Left lung (tissue), 10 donors: Measurements from ENCODE around the gene MOCS1. TPM values are rescaled to one million over a fixed set of nuclear protein-coding genes. Genes with fewer than 3 reads are reported as not detected.

Experiments used
- ATAC-seq: fragments of 200-7000 bp; cut with Tn5 transposase; one replicate; pipeline ENCODE4 v1.9.1; 2020; ENCODE audit warnings: moderate library complexity
- DNase-seq, 4 donors: peaks; one replicate each; pipeline ENCODE4 v3.0.0-alpha.2; 2013 to 2020
- H3K27ac ChIP-seq, 2 donors: fragments of 200-600 bp; sonication (generic) in 1 of 2; one replicate each; pipeline versions ENCODE4 v1.5.0 to v1.8.0; 2020 to 2021
- H3K27me3 ChIP-seq, 2 donors: fragments of 200-600 bp; sonication (generic) in 1 of 2; one replicate each; pipeline versions ENCODE4 v1.5.0 to v1.8.0; 2020 to 2021
- H3K36me3 ChIP-seq, 2 donors: fragments of 200-600 bp; sonication (generic) in 1 of 2; one replicate each; pipeline versions ENCODE4 v1.5.0 to v1.8.0; 2020 to 2021
- H3K4me1 ChIP-seq, 2 donors: fragments of 200-600 bp; one replicate each; pipeline ENCODE4 v1.8.0; 2021
- H3K4me3 ChIP-seq, 2 donors: fragments of 200-600 bp; sonication (generic) in 1 of 2; one replicate each; pipeline versions ENCODE4 v1.5.0 to v1.8.0; 2020 to 2021; ENCODE audit warnings: mild to moderate bottlenecking in 1 of 2
- H3K9me3 ChIP-seq, 2 donors: fragments of 200-600 bp; sonication (generic) in 1 of 2; one replicate each; pipeline versions ENCODE4 v1.5.0 to v1.8.0; 2020 to 2021
- CTCF ChIP-seq, 2 donors: fragments of 200-600 bp; sonication (generic) in 1 of 2; IDR thresholded peaks; one replicate each; pipeline versions ENCODE4 v1.5.0 to v1.8.0; 2021; ENCODE audit warnings: antibody characterized with exemption in 2 of 2
- intact Hi-C, 2 donors: fragments of 100-400 bp; cut with DNase I; formaldehyde crosslinking; loops; one replicate each; pipeline versions ENCODE4 v1.11.2 to v1.14.2; 2022
- polyA plus RNA-seq, 6 donors: library from polyadenylated mRNA; unstranded; fragments of 120-200 nt; gene quantifications; one replicate each; pipeline ENCODE4 v1.2.1, GENCODE V29; 2013; ENCODE audit not compliant: insufficient read length in 6 of 6
- total RNA-seq, 2 donors: library from RNA; stranded (reverse); fragmentation: NEBNext Ultra II Directional; extraction: Animal tissue kit (Norgen Biotek cat#: 25700); gene quantifications; one replicate each; pipeline ENCODE4 v1.2.1, GENCODE V29; 2021
- donor health status: DM: no; HTN: yes; CAD: no.
- donor health status: DM: no; HTN: no; CAD: no.

Gene MOCS1
- total and polyA plus RNA-seq, 8 donors: 18.0 to 29.0 (median 23.2) TPM

- Histone ChIP-seq H3K36me3 (peaks cover 0 to 52% of the 10 kb centered on the region in 2 donors), H3K4me1 (no peaks in the 10 kb centered on the region), H3K4me3 (no peak overlapping the region), H3K27me3 (no peaks in the 10 kb centered on the region), H3K9me3 (no peaks in the 10 kb centered on the region), H3K27ac (no peak overlapping the region)
- no peak for ATAC-seq
- no peak for TF ChIP-seq CTCF (IDR thresholded peaks at IDR 0.05)
- DNase-seq: no peak
- intact Hi-C loops: no loop called here
Measured at GRCh38 chr6:39902136-39902535, 32.1 kb downstream of the MOCS1 start.

GRCh38 chr6:39901670-39902069 lies 32.6 kb downstream of the MOCS1 start:
- no peak for ATAC-seq
- Histone ChIP-seq H3K27me3 (no peaks in the 10 kb centered on the region), H3K4me3 (no peak overlapping the region), H3K4me1 (no peaks in the 10 kb centered on the region), H3K27ac (no peak overlapping the region), H3K36me3 (peaks cover 0 to 54% of the 10 kb centered on the region in 2 donors), H3K9me3 (no peaks in the 10 kb centered on the region)
- DNase-seq: no peak
- intact Hi-C loops: no loop called here
- no peak for TF ChIP-seq CTCF (IDR thresholded peaks at IDR 0.05)

GRCh38 chr6:39901116-39901655 lies 33.1 kb downstream of the MOCS1 start:
- H3K9me3 ChIP-seq: no peaks in the 10 kb centered on the region
- H3K4me1 ChIP-seq: no peaks in the 10 kb centered on the region
- H3K36me3 ChIP-seq: peaks cover 0 to 53% of the 10 kb centered on the region in 2 donors
- no peak overlapping the region for H3K27ac ChIP-seq
- no peaks in the 10 kb centered on the region for H3K27me3 ChIP-seq
- no peak for ATAC-seq
- no peak for DNase-seq
- H3K4me3 ChIP-seq: no peak overlapping the region
- intact Hi-C loops: no loop called here
- no peak for TF ChIP-seq CTCF (IDR thresholded peaks at IDR 0.05)

GRCh38 chr6:39899554-39900295 lies 34.5 kb downstream of the MOCS1 start:
- no peak for DNase-seq
- Histone ChIP-seq H3K4me1 (no peaks in the 10 kb centered on the region), H3K4me3 (no peak overlapping the region), H3K27me3 (no peaks in the 10 kb centered on the region), H3K27ac (no peak overlapping the region), H3K36me3 (peaks cover 0 to 53% of the 10 kb centered on the region in 2 donors), H3K9me3 (no peaks in the 10 kb centered on the region)
- no peak for ATAC-seq
- intact Hi-C loops: no loop called here
- no peak for TF ChIP-seq CTCF (IDR thresholded peaks at IDR 0.05)

- no peak for TF ChIP-seq CTCF (IDR thresholded peaks at IDR 0.05)
- no peak overlapping the region for H3K4me3 ChIP-seq
- peaks cover 0 to 47% of the 10 kb centered on the region in 2 donors for H3K36me3 ChIP-seq
- DNase-seq (no peak), ATAC-seq (no peak)
- no peaks in the 10 kb centered on the region for H3K27me3 ChIP-seq
- H3K4me1 ChIP-seq: no peaks in the 10 kb centered on the region
- H3K27ac ChIP-seq: no peak overlapping the region
- no peaks in the 10 kb centered on the region for H3K9me3 ChIP-seq
- intact Hi-C loops: no loop called here
Measured at GRCh38 chr6:39898625-39899024, 35.6 kb downstream of the MOCS1 start.
